RWPE1 (cell line): ENCODE data around the gene AP4S1.
A peak's percentile ranks its signal among the peaks of the same experiment; 100 is the strongest.
"Not testable (repeated sequence)": the region's sequence is repeated elsewhere in the genome, so short reads cannot be mapped to it uniquely, and the experiment has no call there.

Experiments used
- CTCF ChIA-PET: fragments of 350-600 bp; sonication (Branson Sonifier 250); formaldehyde crosslinking; extraction: SDS; loops from one replicate; lab custom pipeline; 2021; lab: Yijun Ruan, JAX
- POLR2A ChIA-PET: fragments of 400-600 bp; formaldehyde crosslinking; extraction: SDS; loops from one replicate; lab custom pipeline; 2020; ENCODE audit warnings: antibody characterized with exemption; ENCODE audit not compliant: low non-redundant PET; lab: Yijun Ruan, JAX
- DNase-seq: peaks from one replicate; pipeline ENCODE4 v3.0.0; 2012; ENCODE audit warnings: low spot score
- H3K27ac ChIP-seq: fragments of 450-650 bp; 2 replicates; pipeline ENCODE4 v1.5.1; 2017
- CTCF ChIP-seq: fragments of 450-650 bp; conservative IDR thresholded peaks from 2 replicates; pipeline ENCODE4 v1.5.1; 2017; ENCODE audit warnings: low read depth, mild to moderate bottlenecking

AP4S1 gene

DNA sequence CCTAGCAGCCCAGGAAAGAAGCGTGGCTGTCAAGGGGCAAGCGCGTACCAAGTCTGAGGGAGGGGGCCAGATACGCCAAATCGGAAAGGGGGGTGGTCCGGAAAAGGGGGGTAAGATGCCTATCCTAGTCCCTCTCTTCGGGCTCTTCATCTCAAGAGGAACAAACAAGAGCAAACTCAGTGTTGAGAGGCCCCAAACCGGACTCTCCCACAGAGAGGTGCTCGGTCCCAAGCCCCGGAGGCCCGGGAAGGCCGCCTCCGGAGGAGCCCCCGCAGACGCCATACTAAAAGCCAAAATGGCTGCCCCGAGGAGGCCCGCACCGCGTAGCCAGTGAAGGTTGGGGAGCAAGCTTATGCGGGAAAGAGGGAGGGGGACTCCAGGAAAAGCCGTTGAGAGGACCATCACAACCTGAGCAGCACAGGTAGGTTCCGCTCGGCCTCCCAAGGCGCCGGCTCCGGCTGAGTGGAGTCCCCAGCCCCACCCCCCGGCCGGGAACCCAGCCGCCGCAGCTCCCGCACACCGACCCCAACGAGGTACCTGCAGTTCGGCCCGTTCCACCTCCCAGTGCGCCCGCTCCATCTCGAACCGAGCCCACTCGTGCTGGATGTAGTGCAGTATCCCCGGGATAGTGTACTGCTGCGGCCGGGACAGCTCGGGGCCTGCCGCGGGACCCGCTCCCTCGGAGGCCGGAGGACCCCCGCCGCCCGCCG, at the start of gene AP4S1:
Gene AP4S1 (plus strand): TSS at position 283 of the 710 bp plus-strand sequence. CDS start 40,548 bp downstream, outside the sequence.
- TF ChIP-seq CTCF = no peak
- POLR2A ChIA-PET = interaction anchor here (0.9 kb wide), 1 partner anchor 30 kb away, joined by 6 read pairs; no protein-coding TSS in a partner anchor
- peak; percentile 26 for DNase-seq
- H3K27ac ChIP-seq = peak within 1 kb of the TSS; percentile 99
- CTCF ChIA-PET = interaction anchor here (0.7 to 1.0 kb wide), 2 partner anchors 38 to 57 kb away, joined by 3 read pairs; no protein-coding TSS in a partner anchor

DNA sequence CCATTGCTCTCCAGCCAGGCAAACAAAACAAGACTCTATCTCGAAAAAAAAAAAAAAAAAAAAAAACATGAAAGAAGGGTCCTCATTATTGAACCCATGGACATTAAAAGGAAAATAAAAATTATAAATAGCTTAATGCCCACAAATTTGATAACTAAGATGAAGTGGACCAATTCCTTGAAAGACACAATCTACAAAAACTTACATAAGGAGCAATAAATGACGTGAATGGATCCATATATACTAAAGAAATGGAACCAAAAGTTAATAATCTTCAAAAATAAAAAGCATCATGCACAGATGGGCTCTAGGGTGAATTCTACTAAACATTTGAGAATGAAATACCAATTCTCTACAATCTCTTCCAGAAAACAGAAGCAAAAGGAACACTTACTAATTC, 47.7 kb upstream of the AP4S1 start:
- TF ChIP-seq CTCF = no peak
- CTCF ChIA-PET = interaction anchor here (0.6 kb wide), 1 partner anchor 378 kb away, joined by 3 read pairs; no protein-coding TSS in a partner anchor
- POLR2A ChIA-PET = interaction anchor here (0.7 kb wide), 1 partner anchor 49 kb away, joined by 4 read pairs; no protein-coding TSS in a partner anchor
- no peak for DNase-seq
- H3K27ac ChIP-seq = no peak overlapping the region

DNA sequence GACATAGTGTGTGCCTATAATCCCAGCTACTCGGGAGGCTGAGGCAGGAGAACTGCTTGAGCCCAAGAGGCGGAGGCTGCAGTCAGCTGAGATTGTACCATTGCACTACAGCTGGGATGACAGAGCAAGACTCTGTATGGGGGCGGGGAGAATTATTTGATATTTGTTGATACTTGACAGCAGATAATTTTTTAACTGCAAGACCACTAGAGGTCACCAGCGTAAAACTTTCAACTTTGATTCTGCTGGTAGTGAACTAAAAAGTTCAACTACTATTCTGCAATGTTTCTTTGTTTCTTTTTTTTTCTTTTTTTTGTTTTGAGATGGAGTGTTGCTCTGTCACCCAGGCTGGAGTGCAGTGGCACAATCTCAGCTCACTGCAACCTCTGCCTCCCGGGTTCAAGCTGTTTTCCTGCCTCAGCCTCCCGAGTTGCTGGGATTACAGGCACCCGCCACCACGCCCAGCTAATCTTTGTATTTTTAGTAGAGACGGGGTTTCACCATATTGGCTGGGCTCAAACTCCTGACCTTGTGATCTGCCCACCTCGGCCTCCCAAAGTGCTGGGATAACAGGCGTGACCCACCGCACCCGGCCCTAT, 45.2 kb upstream of the AP4S1 start:
- POLR2A ChIA-PET = not testable (repeated sequence)

DNA sequence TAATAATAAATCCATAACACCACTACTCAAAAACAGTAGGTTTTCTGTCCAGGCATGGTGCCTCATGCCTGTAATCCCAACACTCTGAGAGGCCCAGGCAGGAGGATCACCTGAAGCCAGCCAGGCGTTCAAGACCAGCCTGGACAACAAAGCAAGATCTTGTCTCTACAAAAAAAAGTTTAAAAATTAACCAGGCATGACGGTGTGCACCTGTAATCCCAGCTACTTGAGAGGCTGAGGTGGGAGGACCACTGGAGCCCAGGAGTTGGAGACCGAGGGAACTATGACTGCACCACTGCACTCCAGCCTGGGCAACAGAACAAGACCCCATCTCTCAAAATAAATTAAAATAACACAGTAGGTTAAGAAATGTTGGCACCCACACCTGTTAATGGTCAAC, 44.5 kb upstream of the AP4S1 start:
- DNase-seq = no peak
- POLR2A ChIA-PET = interaction anchor here (0.6 kb wide), 1 partner anchor 110 kb away, joined by 3 read pairs; no protein-coding TSS in a partner anchor
- no peak for TF ChIP-seq CTCF
- CTCF ChIA-PET = interaction anchor here (0.6 to 2.0 kb wide), 8 partner anchors 9 to 382 kb away, joined by 3 to 8 read pairs (median 4); no protein-coding TSS in a partner anchor
- peak overlapping the region; percentile 55 for H3K27ac ChIP-seq

More for the DNA sequence above, 45.2 kb upstream of the AP4S1 start:
- peak overlapping the region; percentile 49 for H3K27ac ChIP-seq
- peak; percentile 71 for TF ChIP-seq CTCF
- CTCF ChIA-PET = interaction anchor here (0.5 to 2.0 kb wide), 9 partner anchors 8 to 383 kb away, joined by 3 to 8 read pairs (median 3); no protein-coding TSS in a partner anchor
- peak; percentile 59 for DNase-seq

- POLR2A ChIA-PET = no interaction called here
- no peak for DNase-seq
- CTCF ChIA-PET = interaction anchor here (0.7 kb wide), 2 partner anchors 57 to 61 kb away, joined by 3 read pairs; no protein-coding TSS in a partner anchor
- no peak for TF ChIP-seq CTCF
- no peak overlapping the region for H3K27ac ChIP-seq
Measured at GRCh38 chr14:30982533-30982932, 42.9 kb upstream of the AP4S1 start.

DNA sequence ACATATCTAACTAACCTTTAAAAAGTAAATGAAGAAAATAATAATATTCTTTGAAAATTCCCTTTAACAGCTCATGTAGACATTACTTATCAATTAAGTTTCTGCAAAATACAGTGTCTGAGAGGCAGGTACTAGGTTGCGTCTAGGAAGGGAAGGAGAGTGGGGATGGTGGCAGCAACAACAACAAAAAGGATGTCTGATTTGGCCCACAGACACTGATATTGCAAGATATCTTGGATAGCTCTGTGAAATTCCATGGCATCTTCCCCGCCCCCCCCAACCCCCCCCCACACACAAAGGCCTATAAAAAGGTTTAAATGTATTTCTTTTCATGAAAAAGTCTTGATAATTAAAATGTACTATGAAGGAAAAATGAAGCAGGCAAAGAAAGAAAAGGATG, 41.6 kb upstream of the AP4S1 start:
- ChIA-PET CTCF (interaction anchor here (0.6 to 0.9 kb wide), 2 partner anchors 19 to 99 kb away, joined by 3 read pairs; no protein-coding TSS in a partner anchor), POLR2A (no interaction called here)
- no peak overlapping the region for H3K27ac ChIP-seq
- no peak for DNase-seq
- TF ChIP-seq CTCF = no peak
